ENCODE data around the gene LCN6.
"Not testable (repeated sequence)": the region's sequence is repeated elsewhere in the genome, so short reads cannot be mapped to it uniquely, and the experiment has no call there.

DNA sequence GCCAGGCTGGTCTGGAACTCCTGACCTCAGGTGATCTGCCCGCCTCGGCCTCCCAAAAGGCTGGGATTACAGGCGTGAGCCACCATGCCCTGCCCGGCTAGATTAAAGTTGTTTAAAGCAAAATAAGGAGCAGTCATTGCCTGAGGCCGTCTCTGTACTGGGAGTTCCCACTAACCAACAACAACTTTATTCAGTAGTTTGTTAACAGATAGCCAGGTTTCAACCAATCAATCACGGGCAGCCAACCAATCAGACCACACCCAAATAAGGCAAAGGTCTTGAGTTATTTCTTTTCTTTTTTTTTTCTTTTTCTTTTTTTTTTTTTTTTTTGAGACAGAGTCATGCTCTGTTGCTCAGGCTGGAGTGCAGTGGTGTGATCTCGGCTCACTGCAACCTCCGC is 43.6 kb downstream of the LCN6 start:
- not testable (repeated sequence) for TF ChIP-seq FOXA1 (IDR thresholded peaks at IDR 0.05); SP1 (IDR thresholded peaks at IDR 0.05); FOXK2 (IDR thresholded peaks at IDR 0.05); L3MBTL2 (conservative IDR thresholded peaks at IDR 0.05); TARDBP (IDR thresholded peaks at IDR 0.05); LEF1 (IDR thresholded peaks at IDR 0.05; ENCODE audit: borderline replicate concordance); FOXM1 (IDR thresholded peaks at IDR 0.05; ENCODE audit: borderline replicate concordance); BHLHE40 (IDR thresholded peaks at IDR 0.05; ENCODE audit: borderline replicate concordance); SUZ12 (IDR thresholded peaks at IDR 0.05); CTBP1 (IDR thresholded peaks at IDR 0.05; ENCODE audit: borderline replicate concordance); NFRKB (IDR thresholded peaks at IDR 0.05); ELF4 (IDR thresholded peaks at IDR 0.05)
- TF ChIP-seq, protein P1, sequence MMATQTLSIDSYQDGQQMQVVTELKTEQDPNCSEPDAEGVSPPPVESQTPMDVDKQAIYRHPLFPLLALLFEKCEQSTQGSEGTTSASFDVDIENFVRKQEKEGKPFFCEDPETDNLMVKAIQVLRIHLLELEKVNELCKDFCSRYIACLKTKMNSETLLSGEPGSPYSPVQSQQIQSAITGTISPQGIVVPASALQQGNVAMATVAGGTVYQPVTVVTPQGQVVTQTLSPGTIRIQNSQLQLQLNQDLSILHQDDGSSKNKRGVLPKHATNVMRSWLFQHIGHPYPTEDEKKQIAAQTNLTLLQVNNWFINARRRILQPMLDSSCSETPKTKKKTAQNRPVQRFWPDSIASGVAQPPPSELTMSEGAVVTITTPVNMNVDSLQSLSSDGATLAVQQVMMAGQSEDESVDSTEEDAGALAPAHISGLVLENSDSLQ (IDR thresholded peaks at IDR 0.05) = not testable (repeated sequence)
